ENCODE data around the gene RASGRP1. TPM values are rescaled to one million over a fixed set of nuclear protein-coding genes. Genes with fewer than 3 reads are reported as not detected.

RASGRP1 gene
- total and polyA plus RNA-seq, 3 donors from 2014 or later = 4.4 to 9.2 (median 7.4) TPM

GRCh38 chr15:38559131-38559530 lies 5.5 kb downstream of the RASGRP1 start:
- H3K4me3 ChIP-seq = no peak overlapping the region
- H3K27ac ChIP-seq = no peak overlapping the region
- whole genome bisulfite sequencing, 2 donors = 77 to 78% methylated on average over 4 of the region's 4 CpGs
- no peak for DNase-seq
- no peaks in the 10 kb centered on the region for H3K9me3 ChIP-seq
- H3K27me3 ChIP-seq = no peaks in the 10 kb centered on the region
- no peaks in the 10 kb centered on the region for H3K36me3 ChIP-seq (ENCODE audit: low read depth, missing control alignments)
- intact Hi-C loops (cut with DNase I; ENCODE audit: low total_unique reads) = loop anchor here (10.0 kb wide), 1 partner anchor 126 kb away; no protein-coding TSS in a partner anchor
- no peak for TF ChIP-seq CTCF (IDR thresholded peaks at IDR 0.05)
- no peak for TF ChIP-seq POLR2A (IDR thresholded peaks at IDR 0.05)
- H3K4me1 ChIP-seq = no peaks in the 10 kb centered on the region

- no peak for DNase-seq
- Histone ChIP-seq H3K27ac (no peak overlapping the region), H3K4me3 (no peak overlapping the region), H3K36me3 (ENCODE audit: low read depth, missing control alignments) (no peaks in the 10 kb centered on the region), H3K9me3 (no peaks in the 10 kb centered on the region), H3K27me3 (no peaks in the 10 kb centered on the region), H3K4me1 (no peaks in the 10 kb centered on the region)
- WGBS, 2 donors = 87 to 89% methylated on average over 6 of the region's 6 CpGs
- intact Hi-C loops (cut with DNase I; ENCODE audit: low total_unique reads) = loop anchor here (10.0 kb wide), 1 partner anchor 126 kb away; no protein-coding TSS in a partner anchor
- no peak for TF ChIP-seq POLR2A (IDR thresholded peaks at IDR 0.05)
- no peak for TF ChIP-seq CTCF (IDR thresholded peaks at IDR 0.05)
Measured at GRCh38 chr15:38558372-38559059, 6.1 kb downstream of the RASGRP1 start.

GRCh38 chr15:38557921-38558320 lies 6.7 kb downstream of the RASGRP1 start:
- Histone ChIP-seq H3K36me3 (ENCODE audit: low read depth, missing control alignments) (no peaks in the 10 kb centered on the region), H3K27ac (no peak overlapping the region), H3K9me3 (no peaks in the 10 kb centered on the region), H3K4me1 (no peaks in the 10 kb centered on the region), H3K27me3 (no peaks in the 10 kb centered on the region), H3K4me3 (no peak overlapping the region)
- intact Hi-C loops (cut with DNase I; ENCODE audit: low total_unique reads) = loop anchor here (10.0 kb wide), 1 partner anchor 127 kb away; no protein-coding TSS in a partner anchor
- no peak for TF ChIP-seq POLR2A (IDR thresholded peaks at IDR 0.05)
- TF ChIP-seq CTCF (IDR thresholded peaks at IDR 0.05) = no peak
- DNase-seq = no peak
- WGBS, 2 donors = 89 to 94% methylated on average over 10 of the region's 10 CpGs

GRCh38 chr15:38555686-38556334 lies 8.8 kb downstream of the RASGRP1 start:
- Histone ChIP-seq H3K4me1 (no peaks in the 10 kb centered on the region), H3K27ac (no peak overlapping the region), H3K27me3 (no peaks in the 10 kb centered on the region), H3K4me3 (no peak overlapping the region), H3K9me3 (no peaks in the 10 kb centered on the region), H3K36me3 (ENCODE audit: low read depth, missing control alignments) (no peaks in the 10 kb centered on the region)
- 72 to 76% methylated on average over 5 of the region's 5 CpGs for WGBS, 2 donors
- TF ChIP-seq CTCF (IDR thresholded peaks at IDR 0.05) = no peak
- TF ChIP-seq POLR2A (IDR thresholded peaks at IDR 0.05) = no peak
- DNase-seq = no peak
- intact Hi-C loops (cut with DNase I; ENCODE audit: low total_unique reads) = loop anchor here (10.0 kb wide), 1 partner anchor 129 kb away; no protein-coding TSS in a partner anchor

Data from testis (tissue), 3 donors.